HEK293 (cell line): Measurements from ENCODE around the gene SLC6A4.

Source experiments
- ZBTB1 ChIP-seq: fragments of 450-650 bp; formaldehyde crosslinking; IDR thresholded peaks from 2 replicates; pipeline ENCODE4 v1.5.1; 2016; ENCODE audit warnings: missing biosample characterization, missing genetic modification characterization
- ZNF10 ChIP-seq: fragments of 450-650 bp; formaldehyde crosslinking; IDR thresholded peaks from 2 replicates; pipeline ENCODE4 v1.5.1; 2017; ENCODE audit warnings: missing biosample characterization, missing genetic modification characterization
- ZNF677 ChIP-seq: fragments of 450-650 bp; IDR thresholded peaks from 2 replicates; pipeline ENCODE4 v1.5.0; 2018; ENCODE audit warnings: missing biosample characterization, mild to moderate bottlenecking, missing genetic modification characterization, moderate library complexity
- ZNF843 ChIP-seq: fragments of 450-650 bp; formaldehyde crosslinking; IDR thresholded peaks from 2 replicates; pipeline ENCODE4 v1.5.1; 2016; ENCODE audit warnings: missing biosample characterization, missing genetic modification characterization
- TF ChIP-seq, protein P1 (sequence below): fragments of 450-650 bp; formaldehyde crosslinking; IDR thresholded peaks from 2 replicates; pipeline ENCODE4 v1.5.1; 2016; ENCODE audit warnings: missing biosample characterization, missing genetic modification characterization
- TF ChIP-seq, protein P2 (sequence below): fragments of 450-650 bp; formaldehyde crosslinking; IDR thresholded peaks from 2 replicates; pipeline ENCODE4 v1.5.1; 2017; ENCODE audit warnings: missing biosample characterization, missing genetic modification characterization

DNA sequence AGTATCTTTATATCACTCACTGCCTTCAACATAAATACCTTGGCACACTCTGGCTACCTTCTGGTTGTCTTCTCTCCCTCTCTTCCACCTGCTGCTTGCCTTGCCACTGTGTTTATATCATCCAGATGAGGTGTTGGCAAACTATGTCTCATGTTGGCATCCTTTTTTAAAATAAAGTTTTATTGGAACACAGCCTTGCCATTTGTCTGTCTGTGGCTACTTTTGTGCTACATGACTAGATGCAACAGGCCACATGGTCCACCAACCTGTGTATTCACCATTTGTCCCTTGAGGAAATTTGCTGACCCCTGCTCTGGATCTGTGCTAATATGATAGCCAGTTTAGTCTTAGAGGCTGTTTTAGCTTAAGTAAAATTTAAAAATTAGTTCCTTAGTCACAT is 82.0 kb downstream of the SLC6A4 start:
- TF ChIP-seq ZNF677 (tag by site-specific recombination) (no peak), ZNF843 (tag by site-specific recombination) (no peak), ZBTB1 (tag by site-specific recombination) (no peak), ZNF10 (tag by site-specific recombination) (no peak)
- TF ChIP-seq, protein P1, sequence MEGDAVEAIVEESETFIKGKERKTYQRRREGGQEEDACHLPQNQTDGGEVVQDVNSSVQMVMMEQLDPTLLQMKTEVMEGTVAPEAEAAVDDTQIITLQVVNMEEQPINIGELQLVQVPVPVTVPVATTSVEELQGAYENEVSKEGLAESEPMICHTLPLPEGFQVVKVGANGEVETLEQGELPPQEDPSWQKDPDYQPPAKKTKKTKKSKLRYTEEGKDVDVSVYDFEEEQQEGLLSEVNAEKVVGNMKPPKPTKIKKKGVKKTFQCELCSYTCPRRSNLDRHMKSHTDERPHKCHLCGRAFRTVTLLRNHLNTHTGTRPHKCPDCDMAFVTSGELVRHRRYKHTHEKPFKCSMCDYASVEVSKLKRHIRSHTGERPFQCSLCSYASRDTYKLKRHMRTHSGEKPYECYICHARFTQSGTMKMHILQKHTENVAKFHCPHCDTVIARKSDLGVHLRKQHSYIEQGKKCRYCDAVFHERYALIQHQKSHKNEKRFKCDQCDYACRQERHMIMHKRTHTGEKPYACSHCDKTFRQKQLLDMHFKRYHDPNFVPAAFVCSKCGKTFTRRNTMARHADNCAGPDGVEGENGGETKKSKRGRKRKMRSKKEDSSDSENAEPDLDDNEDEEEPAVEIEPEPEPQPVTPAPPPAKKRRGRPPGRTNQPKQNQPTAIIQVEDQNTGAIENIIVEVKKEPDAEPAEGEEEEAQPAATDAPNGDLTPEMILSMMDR (tag by site-specific recombination), result no peak
- TF ChIP-seq, protein P2, sequence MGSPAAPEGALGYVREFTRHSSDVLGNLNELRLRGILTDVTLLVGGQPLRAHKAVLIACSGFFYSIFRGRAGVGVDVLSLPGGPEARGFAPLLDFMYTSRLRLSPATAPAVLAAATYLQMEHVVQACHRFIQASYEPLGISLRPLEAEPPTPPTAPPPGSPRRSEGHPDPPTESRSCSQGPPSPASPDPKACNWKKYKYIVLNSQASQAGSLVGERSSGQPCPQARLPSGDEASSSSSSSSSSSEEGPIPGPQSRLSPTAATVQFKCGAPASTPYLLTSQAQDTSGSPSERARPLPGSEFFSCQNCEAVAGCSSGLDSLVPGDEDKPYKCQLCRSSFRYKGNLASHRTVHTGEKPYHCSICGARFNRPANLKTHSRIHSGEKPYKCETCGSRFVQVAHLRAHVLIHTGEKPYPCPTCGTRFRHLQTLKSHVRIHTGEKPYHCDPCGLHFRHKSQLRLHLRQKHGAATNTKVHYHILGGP, result no peak
